AG04450 (cell line): Measurements from ENCODE around the gene KLF7. TPM values are rescaled to one million over a fixed set of nuclear protein-coding genes. Genes with fewer than 3 reads are reported as not detected.

Experiments
- CTCF ChIA-PET: fragments of 300-600, 350-600 bp; formaldehyde crosslinking; extraction: SDS; loops from one replicate; lab custom pipeline; 2022; ENCODE audit warnings: antibody characterized with exemption, inconsistent platforms; lab: Charles Lee
- POLR2A ChIA-PET: fragments of 350-600 bp; formaldehyde crosslinking; extraction: SDS; loops from one replicate; lab custom pipeline; 2021; ENCODE audit warnings: antibody characterized with exemption, inconsistent platforms; lab: Yijun Ruan, JAX
- DNase-seq: peaks from one replicate; pipeline ENCODE4 v3.0.0-alpha.2; 2011; ENCODE audit warnings: low read depth, low spot score
- H3K27ac ChIP-seq: one replicate; pipeline ENCODE4 v1.5.1; 2012; ENCODE audit warnings: low read depth, low read length, control low read depth
- H3K27me3 ChIP-seq: one replicate; pipeline ENCODE4 v1.6.0; 2012; ENCODE audit warnings: low read length; ENCODE audit not compliant: control insufficient read depth, insufficient read depth
- H3K4me3 ChIP-seq: 2 replicates; pipeline ENCODE4 v1.5.1; 2011; ENCODE audit warnings: mild to moderate bottlenecking, low read depth, low read length, control low read depth
- H3K9me3 ChIP-seq: 2 replicates; pipeline ENCODE4 v1.5.1; 2012; ENCODE audit warnings: low read length; ENCODE audit not compliant: control insufficient read depth, insufficient read depth
- polyA plus RNA-seq: library from polyadenylated mRNA; depleted of rRNA; stranded (reverse); fragments of >200 nt; gene quantifications from 2 replicates; pipeline ENCODE4 v1.2.3, GENCODE V29; 2011
- TF ChIP-seq, protein P1 (sequence below): IDR thresholded peaks from 2 replicates; pipeline ENCODE4 v1.5.1; 2011; ENCODE audit warnings: low read depth, low read length, control low read depth, inconsistent platforms

Gene KLF7
- polyA plus RNA-seq, 1 experiment: 22.1 TPM

DNA sequence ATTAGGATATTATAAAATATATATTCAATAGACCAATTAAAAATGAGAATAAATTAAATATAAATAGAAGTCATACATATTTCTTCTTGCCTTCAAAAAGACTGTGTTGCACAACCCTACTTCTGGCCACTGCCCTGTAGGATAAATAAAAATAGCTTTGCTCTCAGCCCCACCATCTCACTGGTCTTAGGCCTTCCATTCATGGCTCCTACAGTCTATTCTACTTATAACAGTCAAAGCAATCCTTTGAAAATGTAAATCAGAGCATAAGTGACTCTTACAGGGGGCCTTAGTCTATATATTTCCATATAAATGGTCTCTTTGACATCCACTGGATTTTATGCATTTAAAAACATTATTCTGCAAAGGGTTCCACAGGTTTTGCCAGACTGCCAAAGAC, 72.9 kb downstream of the KLF7 start:
- CTCF ChIA-PET: no interaction called here
- TF ChIP-seq, protein P1, sequence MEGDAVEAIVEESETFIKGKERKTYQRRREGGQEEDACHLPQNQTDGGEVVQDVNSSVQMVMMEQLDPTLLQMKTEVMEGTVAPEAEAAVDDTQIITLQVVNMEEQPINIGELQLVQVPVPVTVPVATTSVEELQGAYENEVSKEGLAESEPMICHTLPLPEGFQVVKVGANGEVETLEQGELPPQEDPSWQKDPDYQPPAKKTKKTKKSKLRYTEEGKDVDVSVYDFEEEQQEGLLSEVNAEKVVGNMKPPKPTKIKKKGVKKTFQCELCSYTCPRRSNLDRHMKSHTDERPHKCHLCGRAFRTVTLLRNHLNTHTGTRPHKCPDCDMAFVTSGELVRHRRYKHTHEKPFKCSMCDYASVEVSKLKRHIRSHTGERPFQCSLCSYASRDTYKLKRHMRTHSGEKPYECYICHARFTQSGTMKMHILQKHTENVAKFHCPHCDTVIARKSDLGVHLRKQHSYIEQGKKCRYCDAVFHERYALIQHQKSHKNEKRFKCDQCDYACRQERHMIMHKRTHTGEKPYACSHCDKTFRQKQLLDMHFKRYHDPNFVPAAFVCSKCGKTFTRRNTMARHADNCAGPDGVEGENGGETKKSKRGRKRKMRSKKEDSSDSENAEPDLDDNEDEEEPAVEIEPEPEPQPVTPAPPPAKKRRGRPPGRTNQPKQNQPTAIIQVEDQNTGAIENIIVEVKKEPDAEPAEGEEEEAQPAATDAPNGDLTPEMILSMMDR: no peak
- DNase-seq: no peak
- H3K27ac ChIP-seq: no peak overlapping the region
- POLR2A ChIA-PET: no interaction called here
- H3K27me3 ChIP-seq: no peaks in the 10 kb centered on the region
- H3K9me3 ChIP-seq: 0 out of 2 replicates have a peak, but pooled peaks cover 3% of the 10 kb centered on the region
- H3K4me3 ChIP-seq: no peak overlapping the region

DNA sequence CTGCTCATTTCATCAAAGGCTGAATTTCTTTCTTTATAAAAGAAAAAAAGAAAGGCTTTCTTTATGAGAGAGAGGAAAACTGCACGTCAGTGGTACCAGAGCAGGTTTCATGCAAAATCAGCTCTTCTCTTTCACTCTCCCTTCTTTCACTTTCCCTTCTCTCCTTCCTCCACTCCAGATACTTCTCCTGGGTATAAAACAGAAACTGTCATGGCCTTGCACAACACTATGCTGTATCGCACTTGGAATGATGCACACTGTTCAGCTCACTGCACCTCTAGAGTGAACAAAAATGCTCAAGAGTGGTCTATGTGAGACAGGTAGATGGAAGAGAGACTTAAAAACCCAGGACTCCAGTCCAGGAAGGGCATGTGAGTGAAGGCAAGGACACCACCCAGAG, 73.8 kb downstream of the KLF7 start:
- Histone ChIP-seq H3K27me3 (no peaks in the 10 kb centered on the region), H3K9me3 (0 out of 2 replicates have a peak, but pooled peaks cover 3% of the 10 kb centered on the region), H3K27ac (no peak overlapping the region), H3K4me3 (no peak overlapping the region)
- DNase-seq: no peak
- TF ChIP-seq, protein P1: no peak
- ChIA-PET CTCF (interaction anchor here (1.1 to 1.2 kb wide), 2 partner anchors 50 to 381 kb away, joined by 3 to 5 read pairs; no protein-coding TSS in a partner anchor), POLR2A (no interaction called here)

DNA sequence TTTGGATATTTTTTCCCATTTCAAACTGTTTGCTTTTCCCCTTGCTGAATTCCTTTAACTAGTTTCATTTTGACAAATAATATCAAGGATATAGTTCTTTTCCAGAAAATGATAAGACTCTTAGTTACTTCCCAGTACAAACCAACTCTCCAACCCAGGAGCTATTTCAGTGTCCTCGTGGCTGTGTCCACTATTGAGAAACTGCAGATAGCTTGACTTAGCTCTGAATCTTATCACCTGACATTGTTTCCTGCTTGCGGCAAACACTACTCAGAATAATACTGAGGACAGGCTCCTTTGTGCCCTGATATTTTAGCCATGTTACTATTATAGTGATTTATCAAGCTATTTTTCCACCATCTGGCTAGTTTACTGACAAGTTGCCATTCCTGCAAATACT, 74.6 kb downstream of the KLF7 start:
- TF ChIP-seq, protein P1: no peak
- ChIA-PET POLR2A (no interaction called here), CTCF (interaction anchor here (1.1 to 1.2 kb wide), 2 partner anchors 50 to 382 kb away, joined by 3 to 5 read pairs; no protein-coding TSS in a partner anchor)
- no peak overlapping the region for H3K4me3 ChIP-seq
- H3K27ac ChIP-seq: no peak overlapping the region
- H3K9me3 ChIP-seq: 0 out of 2 replicates have a peak, but pooled peaks cover 3% of the 10 kb centered on the region
- H3K27me3 ChIP-seq: no peaks in the 10 kb centered on the region
- DNase-seq: no peak

DNA sequence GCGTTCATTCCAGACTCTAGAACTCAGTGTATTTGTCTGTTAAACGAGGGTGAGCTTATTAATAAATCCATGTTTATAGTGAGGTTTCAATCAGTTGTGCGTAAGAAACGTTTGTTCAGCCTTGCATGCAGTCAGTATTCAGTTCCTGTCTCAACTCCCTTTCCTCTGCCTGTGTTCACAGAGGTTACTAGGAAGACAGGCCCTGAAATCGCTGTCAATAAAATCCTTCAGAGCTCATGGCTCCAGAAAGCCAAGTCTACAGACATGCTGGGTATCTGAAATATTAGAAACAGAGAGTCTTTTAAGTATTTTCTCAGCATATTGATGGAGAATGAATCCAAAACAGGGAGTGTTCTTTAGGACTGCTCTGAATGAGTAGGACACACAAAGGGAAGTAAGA, 75.4 kb downstream of the KLF7 start:
- POLR2A ChIA-PET: no interaction called here
- TF ChIP-seq, protein P1: no peak
- no peak overlapping the region for H3K27ac ChIP-seq
- CTCF ChIA-PET: no interaction called here
- DNase-seq: no peak
- no peak overlapping the region for H3K4me3 ChIP-seq
- 0 out of 2 replicates have a peak, but pooled peaks cover 3% of the 10 kb centered on the region for H3K9me3 ChIP-seq
- H3K27me3 ChIP-seq: no peaks in the 10 kb centered on the region

DNA sequence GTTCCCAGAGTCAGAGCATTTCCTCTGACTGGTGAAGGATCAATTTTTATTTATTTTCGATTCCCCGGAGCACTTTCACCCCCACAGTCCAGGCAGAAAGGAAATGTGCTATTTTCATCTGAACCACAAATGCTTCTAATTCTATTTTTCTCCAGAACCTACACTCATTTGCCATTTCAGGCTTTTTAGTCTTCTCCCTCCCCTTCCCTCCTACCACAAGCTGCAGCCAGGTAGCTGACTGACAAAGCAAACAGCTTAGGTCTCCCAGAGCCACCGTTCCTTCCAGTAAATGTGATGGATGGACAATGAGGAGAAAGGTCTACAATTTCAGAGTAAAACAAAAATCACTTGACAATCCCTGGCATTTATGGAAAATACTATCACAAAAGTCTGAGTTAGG, 76.9 kb downstream of the KLF7 start:
- Histone ChIP-seq H3K27ac (no peak overlapping the region), H3K9me3 (0 out of 2 replicates have a peak, but pooled peaks cover 3% of the 10 kb centered on the region), H3K4me3 (no peak overlapping the region), H3K27me3 (no peaks in the 10 kb centered on the region)
- TF ChIP-seq, protein P1: no peak
- CTCF ChIA-PET: interaction anchor here (0.9 to 1.0 kb wide), 2 partner anchors 14 to 41 kb away, joined by 3 read pairs; no protein-coding TSS in a partner anchor
- POLR2A ChIA-PET: no interaction called here
- no peak for DNase-seq
